NCI-H1930 (cell line): Measurements from ENCODE around the gene KCNC4.

Source experiments
- DNase-seq, 2 experiments: peaks; one replicate each; lab custom pipeline; 2025; lab: John Stamatoyannopoulos, UW

The KCNC4 gene

DNA sequence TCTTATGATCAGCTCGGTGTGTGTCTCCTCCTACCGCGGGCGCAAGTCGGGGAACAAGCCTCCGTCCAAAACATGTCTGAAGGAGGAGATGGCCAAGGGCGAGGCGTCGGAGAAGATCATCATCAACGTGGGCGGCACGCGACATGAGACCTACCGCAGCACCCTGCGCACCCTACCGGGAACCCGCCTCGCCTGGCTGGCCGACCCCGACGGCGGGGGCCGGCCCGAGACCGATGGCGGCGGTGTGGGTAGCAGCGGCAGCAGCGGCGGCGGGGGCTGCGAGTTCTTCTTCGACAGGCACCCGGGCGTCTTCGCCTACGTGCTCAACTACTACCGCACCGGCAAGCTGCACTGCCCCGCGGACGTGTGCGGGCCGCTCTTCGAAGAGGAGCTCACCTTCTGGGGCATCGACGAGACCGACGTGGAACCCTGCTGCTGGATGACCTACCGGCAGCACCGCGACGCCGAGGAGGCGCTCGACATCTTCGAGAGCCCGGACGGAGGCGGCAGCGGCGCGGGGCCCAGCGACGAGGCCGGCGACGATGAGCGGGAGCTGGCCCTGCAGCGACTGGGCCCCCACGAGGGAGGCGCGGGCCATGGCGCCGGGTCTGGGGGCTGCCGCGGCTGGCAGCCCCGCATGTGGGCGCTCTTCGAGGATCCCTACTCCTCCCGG, 1.5 kb downstream of the KCNC4 start:
- no peak for DNase-seq

DNA sequence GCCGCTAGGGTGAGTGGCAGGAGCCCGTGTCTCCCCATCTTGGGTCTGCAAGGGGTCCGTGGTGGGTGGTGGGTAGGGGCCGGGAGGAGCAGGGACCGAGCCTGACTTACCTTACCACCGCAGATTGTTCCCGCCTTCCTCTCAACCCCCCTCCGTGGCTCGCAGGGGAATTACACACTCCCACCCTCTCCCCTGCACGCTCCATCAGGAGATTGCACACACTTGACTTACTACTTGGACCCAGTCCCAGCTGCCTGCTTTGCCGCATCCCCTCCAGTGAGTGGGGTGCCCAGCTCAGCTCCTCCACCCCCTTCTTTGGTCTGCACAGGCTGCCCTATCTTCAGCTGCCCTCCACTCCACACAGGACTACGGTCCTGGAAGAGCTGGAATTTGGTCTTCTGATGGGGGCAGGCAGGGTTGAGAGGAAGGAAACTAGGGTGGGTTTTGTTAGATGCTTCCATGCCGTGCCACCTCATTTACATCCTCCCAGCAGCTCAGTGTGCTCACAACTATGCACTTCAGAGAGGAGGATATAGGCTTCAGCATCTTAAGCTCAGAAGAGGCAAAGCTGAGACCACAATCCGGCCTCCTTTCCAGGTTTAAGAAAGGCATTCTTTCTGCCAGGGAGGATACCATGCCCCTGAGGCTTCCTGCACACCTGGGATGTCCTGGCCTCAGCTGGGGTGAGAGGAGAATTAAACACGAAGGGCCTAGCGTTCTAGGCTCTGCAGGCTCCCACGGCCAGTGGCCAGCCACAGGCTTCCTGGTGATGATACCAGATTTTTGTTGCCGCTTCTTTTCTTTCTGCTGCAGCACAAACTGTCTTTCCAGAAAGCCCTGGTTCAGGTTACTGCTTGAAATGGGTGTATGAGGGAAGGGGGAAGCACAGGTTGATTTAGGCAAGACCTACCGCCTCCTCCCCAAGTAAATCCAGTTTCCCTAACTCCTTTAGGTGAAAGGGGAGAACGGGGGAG, 2.3 kb downstream of the KCNC4 start:
- DNase-seq, result no peak

DNA sequence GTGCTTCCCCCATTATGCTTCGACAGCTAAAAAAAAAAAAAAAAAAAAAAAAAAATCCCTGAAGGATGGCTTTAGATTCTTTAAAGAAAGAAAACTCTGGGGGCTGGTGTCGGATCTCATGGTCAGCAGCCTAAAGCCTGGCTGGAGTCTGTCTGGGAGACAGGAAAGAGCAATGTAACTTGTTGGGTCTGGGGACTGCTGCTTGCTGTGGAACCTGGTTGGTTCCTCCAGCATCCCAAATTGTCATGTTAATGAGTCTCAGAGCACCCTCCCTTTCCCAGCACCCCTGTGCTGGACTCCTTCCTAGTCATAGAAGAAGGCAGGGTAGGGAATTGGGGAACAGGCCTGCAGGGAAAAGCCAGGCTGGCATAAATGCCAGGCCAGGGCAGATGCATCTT, 3.0 kb downstream of the KCNC4 start:
- DNase-seq, result no peak

DNA sequence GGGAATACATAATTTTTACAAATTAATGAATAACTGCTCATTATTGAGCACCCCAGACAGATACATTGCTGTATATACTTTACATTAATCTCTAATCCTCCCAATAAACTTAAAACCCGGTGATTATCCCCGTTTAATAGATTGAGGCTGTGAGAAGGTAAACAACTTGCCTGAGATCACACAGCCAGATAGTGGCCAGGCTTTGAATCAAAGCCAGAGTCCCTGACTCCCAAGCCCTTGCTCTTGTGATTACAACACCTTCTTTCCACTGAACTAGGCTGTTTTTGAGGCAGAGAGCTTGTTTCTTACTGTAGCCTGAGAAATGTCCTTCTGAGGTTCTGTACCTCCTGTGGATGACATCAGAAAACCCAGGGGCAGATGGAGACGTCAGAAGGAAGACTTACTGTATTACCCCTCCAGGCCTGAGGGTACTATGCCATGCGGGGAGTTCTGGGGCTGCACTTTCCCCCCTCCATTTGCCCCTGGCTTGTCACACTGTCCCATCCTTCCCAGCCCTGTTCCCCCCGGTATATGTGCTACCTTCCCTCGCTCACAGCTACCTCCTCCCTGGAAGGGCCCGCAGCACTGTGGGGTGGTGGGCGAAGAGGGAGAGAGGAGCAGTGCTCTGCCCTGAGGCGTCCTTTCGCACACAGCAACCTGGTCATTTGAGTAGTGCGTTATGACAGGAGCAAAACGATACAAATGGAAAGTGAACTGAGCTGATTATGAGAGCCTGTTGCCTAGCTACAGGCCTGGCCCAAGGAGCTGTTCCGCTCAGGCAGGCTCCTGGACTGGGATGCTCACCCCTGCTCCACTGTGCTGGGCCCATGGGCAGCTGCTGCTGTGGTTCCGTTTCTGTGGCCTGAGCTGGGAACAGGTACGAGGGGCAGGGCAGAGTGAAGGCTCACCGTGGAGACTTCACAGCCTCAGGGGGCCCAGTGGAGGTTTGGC, 4.6 kb downstream of the KCNC4 start:
- no peak for DNase-seq

DNA sequence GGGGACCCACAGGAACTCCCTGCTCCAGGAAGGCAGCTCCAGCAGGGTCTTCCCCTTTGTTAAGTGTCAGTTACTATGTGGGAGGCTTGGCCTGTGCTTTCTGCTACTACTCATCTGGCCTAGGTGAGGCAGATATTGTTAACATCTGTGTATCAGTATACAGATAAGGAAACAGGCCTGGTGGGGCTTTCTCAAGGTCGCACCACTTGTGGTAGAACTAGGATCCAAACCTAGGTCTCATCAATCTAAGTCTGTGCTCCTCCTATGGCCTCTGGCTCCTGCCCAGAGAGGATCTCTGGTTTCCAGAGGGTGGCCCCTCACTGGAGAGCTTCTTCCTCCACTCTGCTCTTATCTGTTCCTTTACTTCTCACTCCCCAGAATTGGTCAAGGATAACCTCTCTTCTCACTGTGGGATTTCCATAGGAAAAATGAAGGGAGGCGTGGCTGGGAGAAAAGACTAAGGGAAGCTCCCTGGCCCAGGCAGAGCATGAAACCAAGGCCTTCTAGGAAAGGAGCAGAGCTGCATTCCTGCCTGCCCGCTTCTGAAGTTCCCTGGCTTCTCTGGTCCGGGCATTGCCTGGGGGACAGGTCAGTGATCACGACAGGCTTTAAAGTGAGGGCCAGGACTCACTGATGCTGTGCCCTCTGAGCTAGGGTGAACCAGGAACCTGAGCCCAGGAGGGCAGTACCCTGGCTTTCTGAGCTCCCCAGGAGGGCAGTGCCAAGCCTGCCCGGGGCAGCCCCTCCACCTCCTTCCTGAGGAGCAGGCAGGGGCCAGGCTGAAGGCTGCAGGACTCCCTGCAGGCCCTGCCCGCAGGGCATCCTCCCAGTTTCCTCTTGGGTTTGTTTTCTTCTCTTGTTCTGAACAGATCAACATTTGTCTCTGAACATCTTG, 5.8 kb downstream of the KCNC4 start:
- DNase-seq, result no peak

DNA sequence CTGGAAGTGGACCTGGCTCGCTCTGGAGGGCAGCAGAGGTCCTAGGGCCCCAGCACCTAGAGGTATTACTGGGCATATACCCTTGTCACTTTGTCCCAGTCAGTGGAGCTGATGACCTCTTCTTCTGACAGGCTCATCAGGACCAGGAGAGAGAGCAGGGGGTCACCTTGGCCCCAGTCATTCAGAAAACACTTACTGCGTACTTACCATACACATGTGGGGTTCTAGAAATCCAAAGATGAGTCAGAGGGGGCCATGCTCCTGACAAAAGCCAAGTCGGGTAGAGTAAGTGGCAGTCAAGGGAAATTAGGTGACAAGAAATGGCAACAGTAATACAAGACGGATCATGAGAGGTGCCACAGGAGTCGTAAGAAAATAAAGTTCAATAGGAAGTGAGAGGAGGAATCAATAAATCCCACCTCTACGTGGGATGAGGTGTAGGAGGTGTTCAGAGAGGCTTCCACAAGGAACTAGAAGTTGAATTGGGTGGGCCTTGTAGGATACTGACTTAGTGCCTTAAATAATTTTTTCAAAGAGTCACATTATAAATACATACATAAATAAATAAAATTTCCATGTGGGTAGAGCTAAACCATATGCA, 6.8 kb downstream of the KCNC4 start:
- DNase-seq, result no peak

DNA sequence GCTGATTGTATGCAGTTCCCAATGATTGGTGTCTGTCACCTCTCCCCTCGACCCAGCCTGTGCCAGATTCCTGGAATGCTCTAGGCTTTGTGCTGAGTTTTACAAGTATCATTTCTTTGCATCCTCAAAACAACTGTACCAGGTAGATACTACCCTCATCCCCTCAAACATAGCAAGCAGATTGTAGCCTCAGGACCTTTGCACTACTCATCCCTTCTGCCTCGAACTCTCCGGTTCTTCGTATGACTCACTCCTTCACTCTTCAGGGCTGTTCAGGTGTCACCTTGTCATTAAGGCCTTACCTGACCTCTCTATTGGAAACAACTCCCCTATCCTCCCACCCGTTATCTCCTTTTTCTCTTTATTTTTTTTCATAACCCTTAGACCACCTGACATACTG, 8.0 kb downstream of the KCNC4 start:
- DNase-seq, result no peak

DNA sequence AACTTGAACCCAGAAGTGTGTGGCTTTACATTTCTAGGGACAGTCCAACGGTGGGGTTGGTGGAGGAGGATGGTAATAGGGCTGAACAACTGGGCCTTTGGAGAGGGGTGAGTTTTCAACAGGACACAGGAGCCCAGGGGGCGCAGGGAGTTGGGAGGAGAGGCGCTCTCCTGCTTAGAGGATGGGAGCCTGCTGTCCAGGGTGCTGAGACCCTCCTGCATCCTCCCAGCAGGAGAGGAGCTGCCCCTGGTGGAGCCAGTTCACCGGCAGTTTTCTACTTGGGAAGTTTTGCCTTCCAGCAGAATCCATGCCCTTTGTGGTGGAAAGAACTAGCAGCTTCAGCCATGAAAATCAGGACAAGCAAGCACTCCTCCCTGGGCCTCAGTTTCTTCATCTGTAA, 8.6 kb downstream of the KCNC4 start:
- DNase-seq, result no peak

DNA sequence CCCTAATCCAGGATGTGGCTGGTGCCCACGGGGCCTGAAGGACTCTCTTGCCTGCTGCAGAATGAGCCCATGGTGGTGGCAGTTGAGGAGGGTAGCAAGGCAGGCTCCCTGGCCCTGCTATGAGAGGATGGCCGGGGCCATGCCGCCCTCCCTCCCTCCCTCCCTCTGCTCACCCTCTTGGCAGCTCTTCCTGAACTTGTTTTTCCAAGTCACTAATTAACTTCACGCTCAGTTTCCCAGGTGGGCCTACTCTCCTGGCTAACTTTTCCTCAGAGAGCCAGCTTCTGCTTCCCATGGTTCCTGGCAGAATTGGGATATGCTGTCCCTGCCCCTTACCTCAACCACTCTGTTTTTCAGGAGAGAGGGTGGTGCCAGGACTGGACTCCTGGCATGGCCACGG, 10.2 kb downstream of the KCNC4 start:
- DNase-seq, result no peak

DNA sequence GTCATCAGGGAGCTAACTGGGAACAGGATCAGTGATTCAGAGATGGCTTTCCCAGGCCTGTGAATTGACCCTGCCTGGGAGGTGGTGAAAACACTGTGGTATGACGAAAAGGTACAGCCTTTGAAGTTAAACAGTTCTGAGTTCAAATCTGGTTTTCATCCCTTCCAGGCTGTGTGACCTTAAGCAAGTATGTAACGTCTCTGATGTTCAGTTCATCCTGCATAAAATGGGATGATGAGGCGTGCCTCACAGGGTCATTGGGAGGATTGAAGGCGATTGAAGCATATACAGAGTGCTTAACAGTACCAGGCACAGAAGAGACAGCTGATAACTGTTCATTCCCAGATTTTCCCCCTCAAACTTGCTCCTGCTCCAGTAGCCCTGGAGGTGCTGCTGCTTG, 11.0 kb downstream of the KCNC4 start:
- DNase-seq, result no peak

DNA sequence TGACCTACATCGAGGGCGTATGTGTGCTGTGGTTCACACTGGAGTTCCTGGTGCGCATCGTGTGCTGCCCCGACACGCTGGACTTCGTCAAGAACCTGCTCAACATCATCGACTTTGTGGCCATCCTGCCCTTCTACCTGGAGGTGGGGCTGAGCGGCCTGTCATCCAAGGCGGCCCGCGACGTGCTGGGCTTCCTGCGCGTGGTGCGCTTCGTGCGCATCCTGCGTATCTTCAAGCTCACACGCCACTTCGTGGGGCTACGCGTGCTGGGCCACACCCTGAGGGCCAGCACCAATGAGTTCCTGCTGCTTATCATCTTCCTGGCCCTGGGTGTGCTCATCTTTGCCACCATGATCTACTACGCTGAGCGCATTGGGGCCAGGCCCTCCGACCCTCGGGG, 13.0 kb downstream of the KCNC4 start:
- DNase-seq, result no peak

DNA sequence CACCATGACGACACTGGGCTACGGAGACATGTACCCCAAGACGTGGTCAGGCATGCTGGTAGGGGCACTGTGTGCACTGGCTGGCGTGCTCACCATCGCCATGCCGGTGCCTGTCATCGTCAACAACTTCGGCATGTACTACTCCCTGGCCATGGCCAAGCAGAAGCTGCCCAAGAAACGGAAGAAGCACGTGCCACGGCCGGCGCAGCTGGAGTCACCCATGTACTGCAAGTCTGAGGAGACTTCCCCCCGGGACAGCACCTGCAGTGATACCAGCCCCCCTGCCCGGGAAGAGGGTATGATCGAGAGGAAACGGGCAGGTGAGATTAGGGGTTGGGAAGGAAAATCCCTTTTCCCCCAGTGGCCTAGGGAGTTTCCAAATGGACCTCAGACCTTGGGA, 13.5 kb downstream of the KCNC4 start:
- DNase-seq, result no peak

DNA sequence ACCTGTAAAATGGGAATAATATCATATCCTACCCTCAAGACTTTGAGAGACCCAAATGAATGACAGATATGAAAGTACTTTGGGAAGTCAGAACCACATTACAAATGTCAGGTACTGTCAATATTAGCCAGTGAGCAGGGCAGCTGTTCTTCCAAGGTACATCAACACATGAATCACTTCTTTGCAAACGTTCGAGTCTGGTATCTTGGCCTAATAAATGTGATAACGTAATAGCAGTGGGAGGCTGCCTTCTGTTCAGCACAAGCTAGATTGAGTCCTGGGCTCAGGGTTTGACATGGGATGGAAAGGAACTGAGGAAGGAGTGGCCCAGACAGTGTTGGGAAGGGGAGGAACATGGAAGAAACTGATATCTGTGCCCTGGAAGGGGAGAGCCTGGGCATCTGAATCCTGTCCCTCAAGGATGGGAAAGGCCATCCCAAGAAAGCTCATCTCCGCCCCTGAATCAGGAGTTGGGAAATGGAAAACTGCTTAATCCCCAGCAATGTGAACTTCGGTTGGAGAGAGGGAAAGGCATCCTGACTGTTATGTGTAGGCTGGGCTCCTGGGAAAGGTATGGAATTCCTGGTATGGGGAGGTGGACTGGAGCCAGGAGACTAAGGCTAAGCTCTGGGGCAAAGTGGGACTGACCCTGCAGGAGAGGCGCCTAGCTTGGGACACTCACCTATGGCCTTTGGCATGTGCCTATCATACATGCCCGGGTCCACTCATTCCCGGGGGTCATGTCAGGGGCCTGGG, 14.3 kb downstream of the KCNC4 start:
- no peak for DNase-seq

DNA sequence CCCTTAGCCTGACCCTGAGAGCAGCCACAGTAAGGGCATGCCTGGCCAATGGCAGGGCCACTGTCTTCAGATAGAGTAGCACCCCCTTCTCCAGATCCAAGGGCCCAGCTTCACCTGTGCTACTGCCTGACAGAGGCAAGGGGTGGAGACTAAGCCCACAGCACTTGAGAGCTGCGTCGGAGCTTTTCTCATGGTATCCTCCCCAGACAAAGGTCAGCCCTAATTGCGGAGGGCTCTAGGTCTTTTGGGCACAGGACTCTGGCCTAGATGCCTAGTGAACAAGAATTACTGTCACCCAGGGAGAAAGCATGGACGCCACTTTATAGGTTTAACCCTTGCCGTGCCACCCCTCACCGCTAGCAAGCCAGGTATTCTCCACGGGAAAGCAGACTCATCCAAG, 15.1 kb downstream of the KCNC4 start:
- no peak for DNase-seq

DNA sequence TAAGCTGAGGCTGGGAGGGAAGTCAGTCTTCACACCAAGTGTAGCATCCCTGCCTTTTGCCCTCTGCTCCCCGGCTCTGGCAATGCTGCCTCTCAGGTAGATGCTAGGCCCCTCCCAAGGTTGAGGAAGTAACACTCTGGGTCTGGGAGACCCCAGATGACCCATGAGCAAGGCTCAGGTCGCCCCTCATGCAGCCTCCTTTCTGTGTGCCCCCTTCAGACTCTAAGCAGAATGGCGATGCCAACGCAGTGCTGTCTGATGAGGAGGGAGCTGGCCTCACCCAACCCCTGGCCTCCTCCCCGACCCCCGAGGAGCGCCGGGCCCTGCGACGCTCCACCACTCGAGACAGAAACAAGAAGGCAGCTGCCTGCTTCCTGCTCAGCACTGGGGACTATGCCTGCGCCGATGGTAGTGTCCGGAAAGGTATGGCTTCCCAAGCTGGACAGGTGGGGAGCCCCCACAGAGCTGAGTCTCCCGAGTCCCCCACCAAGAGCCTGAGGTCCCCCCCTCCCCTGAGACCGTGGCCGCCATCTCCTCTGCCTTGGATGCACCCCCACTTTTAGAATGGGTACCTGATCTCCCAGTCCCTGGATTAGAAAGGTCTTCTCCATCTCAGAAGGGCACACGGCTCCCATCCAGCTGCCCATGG, 15.8 kb downstream of the KCNC4 start:
- DNase-seq, result no peak

DNA sequence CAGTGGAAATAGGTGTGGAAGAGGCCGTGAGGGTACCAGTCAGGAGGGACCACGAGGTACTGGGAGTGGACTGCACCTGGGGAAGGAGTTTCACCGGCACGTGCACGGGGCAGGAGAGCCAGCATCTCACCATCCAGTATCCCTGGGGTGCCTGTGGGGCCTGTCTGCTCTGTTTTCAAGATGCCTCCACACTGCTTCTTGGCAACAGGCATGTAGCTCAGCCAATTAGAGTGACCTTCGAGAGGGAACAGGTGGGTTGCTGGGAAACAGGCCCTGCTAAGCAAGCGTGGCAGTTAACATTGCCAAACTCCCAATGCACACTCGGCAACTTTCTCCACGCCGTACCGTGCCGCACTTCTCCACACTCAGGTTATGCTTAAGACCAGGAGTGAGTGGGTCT, 17.7 kb downstream of the KCNC4 start:
- no peak for DNase-seq

DNA sequence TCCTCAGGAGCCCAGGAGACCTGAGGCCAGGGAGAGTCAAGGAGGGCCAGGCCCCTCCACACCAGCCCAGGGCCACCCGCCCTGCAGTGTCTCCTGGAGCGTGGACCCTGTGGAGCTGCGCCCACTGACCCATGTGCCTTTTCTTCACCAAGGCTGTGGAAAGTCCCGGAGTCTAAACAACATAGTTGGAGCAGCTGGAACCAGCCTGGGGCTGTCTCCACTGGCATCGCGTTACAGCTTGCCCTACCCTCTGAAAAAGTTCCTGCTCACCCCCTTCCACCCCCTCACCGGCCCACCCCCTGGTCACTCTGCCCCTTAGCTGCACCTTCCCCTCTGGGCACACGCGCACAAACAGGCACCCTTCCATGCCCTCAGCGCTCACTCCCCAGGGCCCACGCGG, 18.3 kb downstream of the KCNC4 start:
- DNase-seq, result no peak

DNA sequence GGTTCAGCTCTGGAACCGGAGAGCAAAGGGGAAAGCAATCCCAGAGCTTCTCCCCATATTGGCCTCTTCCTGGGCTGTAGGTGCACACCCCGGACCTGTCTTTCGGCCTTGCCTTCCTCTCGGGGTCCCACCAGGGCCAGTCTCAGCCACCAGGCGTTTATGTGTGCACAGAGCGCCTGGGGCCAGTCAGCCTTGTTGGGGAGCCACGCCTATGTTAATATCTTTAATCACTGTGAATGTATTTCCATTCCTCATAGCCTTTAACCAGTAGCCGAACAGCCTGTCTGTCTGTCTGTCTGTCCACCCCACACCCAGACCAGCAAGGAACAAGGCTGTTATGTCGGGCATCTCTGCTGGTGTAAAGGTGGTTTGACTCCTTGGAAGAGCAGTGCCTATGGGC, 18.8 kb downstream of the KCNC4 start:
- DNase-seq, result no peak

DNA sequence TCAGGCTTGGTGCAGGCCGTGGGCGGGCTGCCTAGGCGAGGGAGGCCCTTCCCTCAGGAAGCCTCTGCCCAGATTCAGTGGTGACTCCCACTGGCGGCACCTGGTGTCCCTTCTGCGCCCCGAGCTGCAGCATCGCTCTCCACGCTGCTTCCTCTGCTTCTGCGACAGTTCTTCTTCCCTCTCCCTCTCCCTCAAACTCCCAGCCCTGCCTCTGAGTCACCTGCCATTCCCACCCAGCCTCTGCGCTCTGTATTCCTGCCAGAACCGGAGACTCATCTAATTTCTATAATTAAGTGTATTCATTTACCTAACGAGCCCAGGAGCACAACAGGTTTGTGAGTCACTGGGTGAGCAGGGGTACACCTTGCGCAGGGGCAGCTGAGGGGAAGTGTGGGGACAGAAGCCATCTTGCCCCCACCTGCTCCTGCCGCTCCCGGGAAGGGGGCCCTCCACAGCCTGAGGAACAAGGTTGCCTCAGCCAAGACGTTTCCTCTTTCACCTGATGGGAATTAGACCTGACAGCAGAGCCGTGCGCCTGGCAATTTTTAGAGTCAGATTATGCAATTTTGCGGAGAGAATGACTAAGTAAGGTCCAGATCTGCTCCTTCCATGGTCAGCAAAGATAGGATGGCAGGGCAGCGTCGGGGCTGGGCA, 19.4 kb downstream of the KCNC4 start:
- DNase-seq, result no peak
